ENCODE data around the gene WNT3.
"Not testable (repeated sequence)": the region's sequence is repeated elsewhere in the genome, so short reads cannot be mapped to it uniquely, and the experiment has no call there.

WNT3 gene

DNA sequence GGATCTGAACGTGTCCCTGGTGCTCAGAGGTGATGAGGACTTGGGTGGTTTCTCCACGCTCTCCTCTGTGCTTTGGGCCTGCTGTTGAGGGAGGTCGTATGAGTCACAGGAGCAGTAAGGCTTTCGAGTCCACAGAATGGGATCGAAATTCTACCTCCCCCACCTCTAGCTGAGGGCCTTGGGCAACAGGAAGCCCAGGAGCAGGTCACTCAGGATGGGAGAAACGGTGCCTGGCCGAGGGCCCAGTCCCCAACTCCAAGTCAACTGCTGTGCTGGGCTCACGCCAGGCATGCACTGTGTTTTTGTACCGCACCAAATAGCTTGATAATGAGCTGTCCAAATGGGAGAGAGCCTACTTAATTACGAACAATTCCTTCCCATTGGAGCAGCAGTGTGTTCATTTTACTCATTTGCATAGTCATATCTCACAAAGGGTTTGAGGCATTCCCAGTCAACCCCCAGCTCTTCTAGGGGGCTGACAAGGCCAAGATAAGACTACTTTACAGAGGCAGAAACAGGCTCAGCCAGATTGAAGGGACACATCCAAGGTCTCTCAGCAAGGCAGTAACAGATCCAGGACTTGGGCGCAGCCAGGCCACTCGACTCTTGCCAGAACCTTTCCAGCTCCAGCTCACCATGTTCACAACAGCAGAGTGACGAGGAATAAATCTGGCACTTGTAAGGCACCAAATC, 53.6 kb downstream of the WNT3 start:
- DNase-seq (ENCODE audit: low read depth in 3 of 3) = no peak

DNA sequence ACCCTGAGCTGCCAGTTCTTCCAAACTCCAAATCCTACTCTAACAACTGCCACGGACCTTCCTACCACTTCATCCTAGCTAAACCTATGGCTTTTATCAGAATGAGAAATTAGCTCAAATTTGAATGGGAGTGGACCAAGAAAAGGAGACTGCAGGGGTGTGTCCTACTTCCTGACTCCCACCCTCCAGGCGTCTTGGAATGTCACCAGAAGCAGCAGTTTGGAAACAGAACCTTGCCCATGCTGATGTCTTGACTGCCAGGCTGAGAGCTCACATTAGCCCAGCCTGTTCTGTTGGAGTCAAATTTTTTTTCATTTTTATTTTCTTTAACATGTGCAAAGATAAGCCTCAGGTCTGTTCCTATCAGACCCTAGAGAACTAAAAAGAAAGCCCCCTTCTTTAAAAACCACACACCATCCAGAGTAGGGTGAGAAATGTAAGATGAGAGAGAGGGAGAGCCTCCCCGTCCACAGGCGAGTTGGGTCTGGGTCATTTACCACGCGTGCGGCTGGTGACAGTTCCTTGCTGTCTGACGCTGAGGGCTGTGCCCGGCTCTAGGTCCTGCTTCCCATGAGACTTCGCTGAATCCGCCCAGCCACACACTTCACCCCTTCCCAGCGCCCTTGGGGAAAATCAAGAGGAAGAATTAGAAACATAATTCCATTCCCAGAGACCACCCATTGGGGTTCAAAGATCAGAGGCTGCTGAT, 54.3 kb downstream of the WNT3 start:
- no peak for DNase-seq (ENCODE audit: low read depth in 3 of 3)

DNA sequence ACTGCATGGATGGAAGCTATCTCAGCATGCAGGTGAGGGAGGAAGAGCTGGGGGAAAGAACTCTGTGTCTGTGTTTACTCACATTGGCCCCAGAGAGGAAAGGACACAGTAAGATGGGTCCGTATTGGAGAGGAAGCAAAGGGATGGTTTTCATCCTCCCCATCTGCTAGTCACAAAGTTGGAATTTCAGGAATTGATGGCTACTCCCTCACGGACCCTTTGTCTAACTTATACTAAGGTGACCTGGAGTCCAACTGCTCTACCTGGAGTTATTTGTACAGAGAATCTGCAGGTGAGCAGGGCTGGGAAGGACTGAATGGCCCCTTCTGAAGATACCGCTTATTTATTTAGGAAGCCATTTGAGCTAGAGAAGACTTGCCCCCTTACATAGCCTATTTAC, 55.1 kb downstream of the WNT3 start:
- DNase-seq (ENCODE audit: low read depth in 3 of 3) = no peak

DNA sequence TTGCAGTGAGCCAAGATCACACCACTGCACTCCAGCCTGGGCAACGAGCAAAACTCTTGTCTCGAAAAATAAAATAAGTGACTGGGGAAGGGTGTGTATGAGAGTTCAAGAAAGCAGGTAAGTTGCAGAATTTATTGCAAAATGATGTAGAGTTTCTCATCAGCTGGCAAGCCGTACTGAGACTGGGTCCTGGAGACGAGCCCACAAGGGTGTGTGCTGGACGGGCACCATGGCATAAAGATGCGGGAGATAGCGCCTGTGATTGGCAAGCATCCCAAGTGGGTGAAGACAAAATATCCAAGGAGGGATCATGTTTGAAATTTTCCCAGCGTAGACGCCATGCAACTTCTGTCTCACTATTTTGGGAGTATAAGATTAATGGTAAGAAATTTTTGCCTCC, 59.4 kb downstream of the WNT3 start:
- no peak for DNase-seq (ENCODE audit: low read depth in 3 of 3)

DNA sequence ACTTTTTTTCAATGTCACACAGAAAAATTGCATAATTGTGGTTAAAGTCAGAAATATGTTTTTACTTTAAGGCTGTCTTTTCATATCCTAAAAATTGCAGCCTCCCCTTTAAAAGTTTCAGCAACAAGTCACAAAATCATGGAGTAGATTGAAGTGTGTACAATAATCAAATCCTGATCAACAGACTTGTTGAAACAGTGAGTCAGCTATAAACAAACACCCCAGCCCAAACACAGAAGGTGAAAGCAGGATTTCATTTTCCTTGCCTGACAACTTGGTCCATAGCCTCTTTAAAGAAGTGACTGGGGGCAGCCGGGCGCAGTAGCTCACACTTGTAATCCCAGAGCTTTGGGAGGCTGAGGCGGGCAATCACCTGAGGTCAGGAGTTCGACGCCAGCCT, 59.9 kb downstream of the WNT3 start:
- DNase-seq (ENCODE audit: low read depth in 3 of 3) = no peak

DNA sequence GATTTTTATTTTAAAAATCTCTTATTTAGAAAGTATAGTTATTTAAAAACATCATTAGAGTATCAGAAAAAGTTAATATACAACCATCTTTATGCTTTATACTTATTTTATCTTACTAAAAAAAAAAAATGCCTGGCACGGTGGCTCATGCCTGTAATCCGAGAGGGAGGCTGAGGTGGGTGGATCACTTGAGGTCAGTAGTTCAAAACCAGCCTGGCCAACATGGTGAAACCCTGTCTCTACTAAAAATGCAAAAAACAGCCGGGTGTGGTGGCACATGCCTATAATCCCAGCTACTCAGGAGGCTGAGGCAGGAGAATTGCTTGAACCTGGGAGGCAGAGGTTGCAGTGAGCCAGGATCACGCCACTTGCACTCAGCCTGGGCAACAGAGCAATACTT, 60.9 kb downstream of the WNT3 start:
- not testable (repeated sequence) for DNase-seq (ENCODE audit: low read depth in 3 of 3)

DNA sequence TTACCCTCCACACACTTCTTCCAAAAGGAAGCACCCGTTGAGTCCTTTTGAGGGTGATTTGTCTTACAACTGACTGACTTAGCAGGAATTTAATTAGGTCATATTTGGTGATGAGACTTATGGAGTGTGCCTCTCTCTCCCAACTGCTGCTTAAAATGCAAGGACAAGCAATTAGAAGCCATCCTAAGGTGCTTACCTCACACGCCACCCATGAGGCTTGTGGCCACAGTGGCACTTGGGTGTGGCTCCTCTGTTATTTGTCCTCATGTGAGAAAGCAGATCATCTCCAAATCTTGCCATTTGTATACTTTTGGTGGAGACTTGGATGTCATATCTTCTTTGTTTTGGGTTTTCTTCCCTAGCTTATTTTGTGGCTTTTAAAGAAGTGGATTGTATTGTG, 61.6 kb downstream of the WNT3 start:
- DNase-seq (ENCODE audit: low read depth in 3 of 3) = no peak

DNA sequence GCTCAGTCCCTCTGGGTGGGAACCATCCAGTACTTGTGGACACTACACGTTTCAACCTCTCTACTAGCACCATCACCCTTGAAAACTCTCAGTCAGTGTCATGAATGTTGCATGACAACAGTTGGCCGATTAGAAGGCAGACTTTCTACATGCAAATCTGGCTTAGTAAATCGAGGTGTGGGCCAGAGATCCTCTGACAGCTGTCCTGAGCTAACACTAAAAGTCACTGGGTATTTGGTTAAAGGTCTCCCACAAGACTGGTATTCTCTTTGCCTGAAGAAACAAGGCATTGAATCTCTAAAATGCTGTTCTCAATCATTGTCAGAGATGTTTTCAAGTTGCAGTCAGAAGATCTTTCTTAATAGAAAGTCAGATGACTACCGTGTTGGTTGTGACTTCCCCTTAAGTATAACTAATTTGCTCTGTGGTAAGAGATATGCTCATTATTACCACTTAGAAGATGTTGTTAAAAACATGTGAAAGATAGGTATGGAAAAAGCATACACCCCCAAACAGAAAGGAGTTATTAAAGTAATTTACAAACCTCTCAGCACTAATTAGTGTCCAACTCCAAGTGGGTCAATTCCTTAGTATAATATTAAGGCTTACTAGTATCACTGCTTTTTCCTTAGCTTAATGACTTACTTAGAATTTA, 62.3 kb downstream of the WNT3 start:
- DNase-seq (ENCODE audit: low read depth in 3 of 3) = no peak

DNA sequence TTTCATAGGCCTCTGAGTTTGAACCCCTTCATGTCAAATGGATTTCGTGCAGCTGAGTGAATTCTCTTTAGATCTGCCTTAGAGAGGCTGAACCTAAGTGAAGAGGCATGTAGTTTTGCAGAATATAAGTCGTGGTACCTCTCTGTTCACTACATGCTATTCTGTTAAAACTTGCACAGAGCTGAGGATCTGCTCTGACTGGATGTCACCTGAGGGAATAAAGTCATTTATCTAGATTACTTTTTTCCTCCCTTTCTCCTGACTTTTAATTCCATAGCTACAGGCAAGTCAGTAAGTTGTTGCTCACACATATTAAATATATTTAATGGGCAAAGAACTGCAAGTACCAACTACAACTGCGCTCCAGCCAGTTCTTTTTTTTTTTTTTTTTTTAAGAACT, 64.7 kb downstream of the WNT3 start:
- DNase-seq (ENCODE audit: low read depth in 3 of 3) = no peak

DNA sequence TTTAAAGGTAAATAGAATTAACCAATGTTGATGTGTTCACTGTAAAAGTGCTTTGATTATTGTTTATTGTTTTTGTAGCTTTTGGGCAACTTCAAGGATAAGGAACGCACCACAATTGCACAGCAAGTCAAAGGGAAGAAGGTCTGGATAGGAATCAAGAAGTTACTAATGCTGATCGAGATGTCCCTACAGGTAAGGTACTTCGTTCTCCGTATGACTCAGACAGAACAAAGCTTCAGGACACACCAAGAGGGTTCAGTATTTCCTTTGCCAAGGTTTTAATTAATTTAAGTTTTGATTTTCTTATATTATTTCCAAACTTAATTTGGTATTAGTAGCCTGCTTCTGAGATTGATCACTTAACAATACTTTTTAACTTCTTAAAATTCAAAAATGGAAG, 67.1 kb downstream of the WNT3 start:
- DNase-seq (ENCODE audit: low read depth in 3 of 3) = no peak

DNA sequence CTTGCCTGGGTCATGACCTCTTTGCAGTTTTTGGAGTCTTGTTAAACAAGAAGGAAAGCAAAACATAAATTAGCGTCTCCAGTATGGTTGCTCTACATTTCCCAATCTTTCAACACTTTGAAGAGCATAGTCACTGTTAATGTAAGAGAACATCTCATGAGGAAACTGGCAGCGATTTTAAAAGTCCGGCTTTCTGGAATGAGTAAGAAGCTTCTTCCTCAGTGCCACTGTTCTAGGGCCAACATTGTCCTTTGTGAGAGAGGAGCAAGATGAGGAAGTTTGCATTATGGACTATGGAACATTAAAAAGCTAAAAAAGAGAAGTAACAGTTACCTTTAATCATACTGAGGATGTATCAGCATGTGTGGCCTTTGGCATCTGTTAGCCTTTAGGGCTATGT, 73.1 kb downstream of the WNT3 start:
- no peak for DNase-seq (ENCODE audit: low read depth in 3 of 3)

DNA sequence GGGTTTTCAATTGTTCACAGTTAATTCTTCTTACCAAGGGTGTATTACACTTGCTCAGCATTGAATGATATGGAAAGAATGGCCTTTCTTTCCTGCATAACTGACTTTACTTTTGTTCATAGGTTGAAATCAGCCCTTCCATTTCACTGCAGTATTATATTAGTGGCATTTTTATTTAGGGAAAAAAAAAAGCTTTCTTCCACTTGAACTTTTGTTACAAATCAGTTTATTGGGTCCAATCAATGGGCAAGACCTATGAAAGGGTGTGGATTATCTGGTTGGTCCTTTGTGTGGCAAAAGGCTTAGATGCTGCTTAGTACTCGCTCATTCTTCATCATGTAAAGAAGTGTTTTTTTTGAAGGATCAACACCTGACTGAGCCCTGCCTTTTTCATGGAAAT, 74.1 kb downstream of the WNT3 start:
- no peak for DNase-seq (ENCODE audit: low read depth in 3 of 3)

DNA sequence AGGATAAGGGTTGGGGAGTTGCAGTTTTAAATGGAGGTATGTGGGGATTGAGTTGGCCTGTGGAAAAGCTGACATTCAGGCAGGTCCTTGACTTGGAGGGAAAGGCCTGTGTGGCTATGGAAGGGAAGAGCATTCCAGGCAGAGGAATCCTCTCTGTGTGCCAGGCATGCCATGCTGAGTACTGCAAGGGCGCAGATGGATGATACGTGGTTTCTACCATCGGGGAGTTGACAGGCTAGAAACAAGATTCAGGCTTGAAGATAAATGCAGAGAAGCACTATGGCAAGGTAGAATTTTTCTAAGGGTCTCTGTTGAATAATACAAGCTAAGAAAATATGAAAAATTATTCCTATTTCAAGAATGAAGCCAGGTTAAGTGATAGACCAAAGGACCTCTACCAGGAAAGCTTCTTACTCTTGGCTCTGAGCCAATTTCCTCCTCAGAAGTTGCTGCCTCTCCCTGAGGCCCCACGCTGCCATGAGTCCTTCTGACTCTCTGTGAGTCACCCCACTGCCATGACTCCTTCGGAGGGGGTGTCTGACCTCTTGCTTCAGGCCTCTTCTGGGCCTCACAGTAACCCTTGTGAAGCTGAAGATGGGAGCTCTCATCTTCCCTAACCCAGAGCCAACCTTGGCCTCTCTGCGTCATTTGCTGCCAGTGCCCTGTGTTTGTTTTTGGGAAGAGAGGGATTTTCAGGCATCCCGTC, 75.8 kb downstream of the WNT3 start:
- DNase-seq (ENCODE audit: low read depth in 3 of 3) = no peak

DNA sequence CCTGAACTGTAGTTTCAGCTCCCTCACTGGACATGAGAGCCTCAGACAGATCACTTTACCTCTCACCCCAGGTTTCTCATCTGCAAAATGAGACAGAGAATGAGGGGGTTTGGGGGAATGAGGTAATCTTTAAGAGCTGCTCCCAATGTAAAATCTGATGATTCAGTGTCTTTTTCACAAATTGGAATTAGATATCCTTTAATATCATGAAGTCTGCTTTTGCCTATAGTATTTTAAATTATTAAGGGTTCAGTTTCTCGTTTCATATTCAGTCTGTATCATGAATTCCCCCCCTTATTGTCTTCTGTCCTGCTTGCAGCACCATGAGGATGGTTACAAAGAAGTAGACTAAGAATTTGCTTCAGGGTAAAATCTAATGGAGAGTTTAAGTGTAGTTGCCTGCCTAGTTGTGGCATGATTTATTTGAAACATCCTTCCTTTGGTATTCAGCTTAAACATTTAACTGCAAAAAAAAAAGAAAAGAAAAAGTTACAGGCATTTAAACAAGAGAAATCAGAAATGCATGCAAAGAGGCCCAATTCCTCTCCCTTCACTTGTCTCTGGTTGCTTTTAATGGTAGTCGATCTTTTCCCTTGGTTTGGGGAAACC, 77.3 kb downstream of the WNT3 start:
- DNase-seq (ENCODE audit: low read depth in 3 of 3) = no peak

DNA sequence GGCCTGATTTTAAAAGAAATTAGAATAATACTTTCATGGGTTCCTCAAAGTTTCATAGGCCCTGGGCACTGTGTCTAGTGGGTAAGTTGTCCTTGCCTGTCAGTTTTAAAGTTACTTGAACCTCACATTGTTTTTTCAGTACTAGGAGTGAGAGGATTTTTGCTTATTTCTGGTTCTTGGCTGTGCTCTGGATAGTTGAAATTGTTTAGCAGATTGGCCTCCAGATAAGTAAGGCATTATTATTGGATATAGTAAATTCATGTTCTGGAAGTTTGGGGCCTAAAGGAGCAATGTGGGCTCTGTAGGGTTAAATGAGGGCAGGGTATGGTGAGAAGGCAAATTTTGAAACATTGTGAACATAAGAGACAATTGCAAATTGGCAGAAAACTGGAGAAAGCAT, 78.5 kb downstream of the WNT3 start:
- no peak for DNase-seq (ENCODE audit: low read depth in 3 of 3)

DNA sequence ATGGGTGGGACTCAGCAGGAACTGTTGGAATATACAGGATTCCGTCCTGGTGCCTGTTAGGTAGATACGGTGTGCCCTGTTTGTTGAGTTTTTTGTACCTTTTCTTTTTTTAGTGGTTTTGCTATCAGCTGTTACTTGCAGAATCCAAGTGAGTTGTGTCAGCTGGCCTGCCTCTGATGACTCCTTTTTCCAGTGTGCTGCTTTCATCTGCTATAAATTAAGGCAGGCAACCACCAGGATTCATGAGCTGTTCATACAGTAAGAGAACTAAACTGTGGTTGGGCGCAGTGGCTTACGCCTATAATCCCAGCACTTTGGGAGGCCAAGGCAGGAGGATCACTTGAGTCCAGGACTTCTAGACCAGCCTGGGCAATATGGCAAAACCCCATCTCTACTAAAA, 79.9 kb downstream of the WNT3 start:
- DNase-seq (ENCODE audit: low read depth in 3 of 3) = no peak

DNA sequence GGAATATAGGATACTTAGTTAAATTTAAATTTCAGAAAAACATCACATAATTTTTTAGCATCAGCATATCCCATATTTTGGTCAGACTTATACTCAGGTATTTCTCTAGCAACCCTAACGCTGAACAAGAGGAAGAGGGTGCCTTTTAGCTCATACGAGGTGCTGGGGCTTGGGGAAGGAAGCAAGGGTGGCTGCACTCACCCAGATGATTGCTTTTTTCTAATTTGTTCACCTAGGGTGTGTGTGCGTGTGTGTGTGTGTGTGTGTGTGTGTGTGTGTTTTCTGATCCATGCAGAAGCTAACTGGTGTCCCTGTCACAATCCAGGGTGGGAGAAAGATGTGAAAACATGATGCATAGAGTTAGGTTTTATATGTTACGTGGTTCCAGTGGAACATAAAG, 81.2 kb downstream of the WNT3 start:
- no peak for DNase-seq (ENCODE audit: low read depth in 3 of 3)

DNA sequence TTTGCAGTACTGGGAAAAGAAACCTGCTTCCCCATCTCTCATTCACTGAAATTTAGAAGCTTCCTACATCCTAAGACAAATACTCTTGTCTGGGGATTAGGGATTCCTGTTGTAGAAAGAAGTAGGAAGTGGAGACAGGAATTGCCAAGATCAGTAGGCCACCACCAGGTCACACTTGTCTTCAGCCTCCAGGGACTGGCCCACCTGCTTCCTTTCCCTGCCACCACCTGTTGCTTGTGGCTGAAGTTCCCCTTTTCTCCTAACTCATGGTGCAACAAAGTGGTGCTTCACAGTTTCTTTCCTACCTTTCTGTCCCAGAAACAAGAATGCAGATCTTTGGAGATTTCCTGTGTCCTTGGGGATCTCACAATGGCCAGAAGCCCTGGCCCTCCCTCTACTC, 82.4 kb downstream of the WNT3 start:
- no peak for DNase-seq (ENCODE audit: low read depth in 3 of 3)

DNA sequence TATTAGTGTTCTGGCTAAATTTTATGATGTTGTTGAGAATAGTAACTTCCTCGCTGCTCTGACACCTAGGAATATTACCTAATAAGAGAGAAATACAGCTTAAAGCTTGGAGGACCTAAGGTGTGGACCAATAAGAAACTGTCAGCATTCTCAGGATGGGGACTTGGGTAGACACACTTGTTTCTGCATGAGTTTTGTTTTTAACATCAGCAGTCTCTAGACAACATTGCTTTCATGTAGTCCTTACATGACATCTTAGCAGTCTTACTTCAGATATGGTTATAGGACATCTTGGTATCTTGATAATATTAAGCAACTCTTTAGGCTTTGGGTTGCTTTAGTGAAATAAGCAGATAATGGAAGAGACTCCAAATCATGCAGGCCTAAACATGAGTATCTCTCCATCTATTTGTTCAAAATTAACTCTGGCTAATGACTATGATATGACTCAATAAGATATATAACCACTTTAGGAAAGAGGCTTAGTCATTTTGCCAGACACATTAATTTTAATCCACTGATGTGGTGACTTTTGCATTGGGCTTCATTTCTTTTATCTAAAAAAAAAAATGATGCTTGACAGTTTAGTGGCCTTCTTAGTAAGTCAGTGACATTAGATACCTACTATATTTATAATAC, 84.5 kb downstream of the WNT3 start:
- no peak for DNase-seq (ENCODE audit: low read depth in 3 of 3)

DNA sequence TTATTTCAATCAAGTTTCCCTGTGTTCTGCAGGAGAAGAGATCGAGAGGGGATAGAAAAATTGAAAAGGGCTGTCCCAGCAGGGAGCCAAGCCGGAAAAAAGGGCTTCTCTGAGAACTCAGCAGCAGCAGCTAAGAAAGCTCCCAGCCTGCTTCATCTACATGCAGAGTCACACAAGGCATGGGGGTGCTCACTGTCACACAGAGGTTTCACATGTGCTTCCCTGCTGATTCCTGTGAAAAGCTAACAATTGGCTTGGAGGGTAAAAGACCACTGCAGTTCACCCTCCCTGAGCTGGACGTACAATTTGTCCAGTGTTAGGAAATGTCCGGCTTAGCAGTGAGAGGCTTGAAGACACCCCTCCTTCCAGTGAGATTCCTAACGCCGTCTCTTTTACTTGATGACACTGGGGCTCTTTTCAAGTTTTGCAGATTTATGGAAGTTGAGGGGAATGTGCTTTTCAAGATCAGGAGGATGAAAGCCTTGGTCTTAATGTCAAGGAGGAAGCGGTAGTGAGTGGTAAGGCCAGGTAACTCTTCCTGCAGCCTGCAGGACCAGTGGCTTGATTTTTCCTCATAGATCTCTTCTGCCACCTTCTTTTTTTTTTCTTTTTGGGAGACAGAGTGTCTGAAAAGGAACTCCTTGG, 85.6 kb downstream of the WNT3 start:
- DNase-seq (ENCODE audit: low read depth in 3 of 3) = no peak

DNA sequence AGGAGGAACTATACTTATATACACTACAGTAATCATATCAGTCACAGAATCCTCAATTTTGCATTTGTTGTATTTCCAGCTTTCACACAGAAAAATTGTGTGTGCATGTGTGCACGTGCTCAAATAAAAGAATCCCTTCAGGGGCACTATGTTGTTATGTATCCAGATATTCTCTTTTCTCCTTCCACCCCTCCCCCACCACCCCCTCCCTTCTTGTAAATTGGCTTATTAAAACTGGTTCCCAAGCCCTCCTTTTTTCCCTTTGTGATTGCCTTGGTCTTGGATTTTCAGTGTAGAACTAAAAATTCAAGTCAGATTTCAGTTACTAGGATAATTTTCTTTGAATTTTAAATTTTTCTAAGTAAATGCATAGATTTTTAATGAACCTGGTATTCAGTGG, 86.3 kb downstream of the WNT3 start:
- DNase-seq (ENCODE audit: low read depth in 3 of 3) = no peak
